ENCODE measurements around the gene MAST3.

DNA sequence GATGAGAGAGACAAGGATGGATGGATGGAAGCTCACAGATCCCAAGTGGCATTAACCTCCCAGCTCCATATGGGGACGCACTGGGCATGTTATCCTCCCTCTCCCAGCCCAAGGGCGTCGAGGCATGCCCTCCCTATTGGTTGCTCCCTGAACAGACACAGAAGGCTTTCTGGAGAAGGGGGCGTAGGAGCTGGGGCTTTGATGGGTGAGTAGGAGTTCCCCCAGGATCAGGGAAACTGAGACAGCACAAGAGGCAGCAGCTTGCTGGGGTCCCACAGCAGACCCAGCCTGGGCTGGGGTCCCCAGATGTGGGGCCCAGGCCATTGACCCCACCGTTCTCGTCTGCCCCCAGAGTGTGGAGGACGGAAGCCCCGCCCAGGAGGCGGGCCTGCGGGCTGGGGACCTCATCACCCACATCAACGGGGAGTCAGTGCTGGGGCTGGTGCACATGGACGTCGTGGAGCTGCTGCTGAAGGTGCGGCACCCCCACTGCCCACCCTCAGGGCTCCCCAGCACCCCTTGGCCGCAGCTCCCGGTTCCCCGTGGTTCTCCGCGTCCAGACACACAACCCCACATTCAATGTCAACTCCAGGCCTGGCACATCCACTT is 47.9 kb downstream of the MAST3 start:
- TF ChIP-seq, protein P1, sequence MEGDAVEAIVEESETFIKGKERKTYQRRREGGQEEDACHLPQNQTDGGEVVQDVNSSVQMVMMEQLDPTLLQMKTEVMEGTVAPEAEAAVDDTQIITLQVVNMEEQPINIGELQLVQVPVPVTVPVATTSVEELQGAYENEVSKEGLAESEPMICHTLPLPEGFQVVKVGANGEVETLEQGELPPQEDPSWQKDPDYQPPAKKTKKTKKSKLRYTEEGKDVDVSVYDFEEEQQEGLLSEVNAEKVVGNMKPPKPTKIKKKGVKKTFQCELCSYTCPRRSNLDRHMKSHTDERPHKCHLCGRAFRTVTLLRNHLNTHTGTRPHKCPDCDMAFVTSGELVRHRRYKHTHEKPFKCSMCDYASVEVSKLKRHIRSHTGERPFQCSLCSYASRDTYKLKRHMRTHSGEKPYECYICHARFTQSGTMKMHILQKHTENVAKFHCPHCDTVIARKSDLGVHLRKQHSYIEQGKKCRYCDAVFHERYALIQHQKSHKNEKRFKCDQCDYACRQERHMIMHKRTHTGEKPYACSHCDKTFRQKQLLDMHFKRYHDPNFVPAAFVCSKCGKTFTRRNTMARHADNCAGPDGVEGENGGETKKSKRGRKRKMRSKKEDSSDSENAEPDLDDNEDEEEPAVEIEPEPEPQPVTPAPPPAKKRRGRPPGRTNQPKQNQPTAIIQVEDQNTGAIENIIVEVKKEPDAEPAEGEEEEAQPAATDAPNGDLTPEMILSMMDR (IDR thresholded peaks at IDR 0.05) = no peak
- TF ChIP-seq POLR2A (IDR thresholded peaks at IDR 0.05) = no peak
